Body of pancreas (tissue), 4 donors: ENCODE data around the gene PREP. TPM values are rescaled to one million over a fixed set of nuclear protein-coding genes. Genes with fewer than 3 reads are reported as not detected.
"Not testable (repeated sequence)": the region's sequence is repeated elsewhere in the genome, so short reads cannot be mapped to it uniquely, and the experiment has no call there.

Source experiments
- ATAC-seq: fragments of 150-250 bp; one replicate; pipeline ENCODE4 v1.9.1; 2016
- DNase-seq, 4 donors: peaks; one replicate each; pipeline ENCODE4 v3.0.0-alpha.2; 2019
- H3K27ac ChIP-seq, 4 donors: fragments of 200-600 bp; sonication (generic); 1 replicate in 3 of 4; 2 replicates in 1 of 4; pipeline versions ENCODE4 v1.5.1 to v1.6.1; 2016 to 2019; ENCODE audit warnings: mild to moderate bottlenecking in 1 of 4, mixed read lengths in 1 of 4, moderate library complexity in 1 of 4
- H3K27me3 ChIP-seq, 2 donors: fragments of 200-600 bp; sonication (generic); one replicate each; pipeline ENCODE4 v1.6.0; 2016; ENCODE audit warnings: mild to moderate bottlenecking in 1 of 2
- H3K36me3 ChIP-seq, 2 donors: fragments of 200-600 bp; sonication (generic); replicated peaks in 1 of 2; 2 replicates each; pipeline ENCODE4 v1.5.1; 2016; ENCODE audit warnings: low read depth in 2 of 2; ENCODE audit not compliant: insufficient read depth in 1 of 2
- H3K4me1 ChIP-seq: fragments of 200-600 bp; sonication (generic); one replicate; pipeline ENCODE4 v1.6.0; 2016
- H3K4me3 ChIP-seq, 2 donors: fragments of 200-600 bp; sonication (generic); 1 replicate in 1 of 2; 2 replicates in 1 of 2; pipeline ENCODE4 v1.5.1; 2016 to 2019
- H3K9me3 ChIP-seq, 3 donors: fragments of 200-600 bp; sonication (generic); 1 replicate in 2 of 3; 2 replicates in 1 of 3; pipeline ENCODE4 v1.5.1; 2016
- POLR2A ChIP-seq, 3 donors: fragments of 450-650 bp; IDR thresholded peaks; one replicate each; pipeline ENCODE4 v1.6.1; 2016; ENCODE audit warnings: antibody characterized with exemption in 3 of 3, mild to moderate bottlenecking in 2 of 3
- WGBS, 2 donors: methylation state at CpG; one replicate each; pipeline ENCODE4 v1.1.5; 2017; 5-methylcytosine and 5-hydroxymethylcytosine counted together
- intact Hi-C: fragments of 100-400 bp; cut with DNase I; formaldehyde crosslinking; loops from one replicate; pipeline ENCODE4 v1.15.1; 2023
- total RNA-seq, 2 donors: library from RNA; depleted of rRNA; stranded (reverse); fragments of >200 nt; gene quantifications; one replicate each; pipeline ENCODE4 v1.1.0, GENCODE V29; 2016
- TF ChIP-seq, protein P1 (sequence below), 7 experiments: fragments of 450-650 bp in 4 of 7; fragments of 200-600 bp in 3 of 7; sonication (generic) in 3 of 7; IDR thresholded peaks; one replicate each; pipeline ENCODE4 v1.5.1; 2016 to 2019; ENCODE audit warnings: antibody characterized with exemption in 7 of 7

Gene PREP
- total RNA-seq, 2 donors from 2014 or later, result 10.1 to 21.8 TPM

DNA sequence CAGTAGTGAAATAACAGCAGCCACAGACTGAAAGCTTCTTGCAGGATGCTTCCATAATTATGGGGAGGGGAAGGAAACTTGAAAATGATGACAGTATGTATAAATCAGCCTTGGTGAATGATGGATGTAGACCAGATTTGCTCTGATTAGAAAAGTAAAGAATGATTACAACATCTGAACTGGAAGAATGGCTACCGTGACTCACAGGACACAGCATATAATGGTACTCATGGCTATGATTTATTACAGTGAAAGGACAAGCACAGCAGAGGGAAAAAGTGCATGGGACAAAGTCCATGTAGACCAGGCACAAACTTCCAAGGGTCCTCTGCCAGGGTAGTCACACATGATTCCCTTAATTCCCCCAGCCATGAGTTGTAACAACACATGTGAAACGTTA lies 152.3 kb downstream of the PREP start:
- no peak overlapping the region for H3K4me3 ChIP-seq
- H3K9me3 ChIP-seq, result no peaks in the 10 kb centered on the region
- 20 to 24% methylated on average over 2 of the region's 2 CpGs for WGBS, 2 donors
- H3K27ac ChIP-seq, result no peak overlapping the region
- no peaks in the 10 kb centered on the region for H3K27me3 ChIP-seq
- intact Hi-C loops, result no loop called here
- TF ChIP-seq POLR2A (IDR thresholded peaks at IDR 0.05), result no peak
- TF ChIP-seq, protein P1, sequence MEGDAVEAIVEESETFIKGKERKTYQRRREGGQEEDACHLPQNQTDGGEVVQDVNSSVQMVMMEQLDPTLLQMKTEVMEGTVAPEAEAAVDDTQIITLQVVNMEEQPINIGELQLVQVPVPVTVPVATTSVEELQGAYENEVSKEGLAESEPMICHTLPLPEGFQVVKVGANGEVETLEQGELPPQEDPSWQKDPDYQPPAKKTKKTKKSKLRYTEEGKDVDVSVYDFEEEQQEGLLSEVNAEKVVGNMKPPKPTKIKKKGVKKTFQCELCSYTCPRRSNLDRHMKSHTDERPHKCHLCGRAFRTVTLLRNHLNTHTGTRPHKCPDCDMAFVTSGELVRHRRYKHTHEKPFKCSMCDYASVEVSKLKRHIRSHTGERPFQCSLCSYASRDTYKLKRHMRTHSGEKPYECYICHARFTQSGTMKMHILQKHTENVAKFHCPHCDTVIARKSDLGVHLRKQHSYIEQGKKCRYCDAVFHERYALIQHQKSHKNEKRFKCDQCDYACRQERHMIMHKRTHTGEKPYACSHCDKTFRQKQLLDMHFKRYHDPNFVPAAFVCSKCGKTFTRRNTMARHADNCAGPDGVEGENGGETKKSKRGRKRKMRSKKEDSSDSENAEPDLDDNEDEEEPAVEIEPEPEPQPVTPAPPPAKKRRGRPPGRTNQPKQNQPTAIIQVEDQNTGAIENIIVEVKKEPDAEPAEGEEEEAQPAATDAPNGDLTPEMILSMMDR (IDR thresholded peaks at IDR 0.05), result no peak
- H3K4me1 ChIP-seq, result no peaks in the 10 kb centered on the region
- DNase-seq (no peak), ATAC-seq (no peak)
- no peaks in the 10 kb centered on the region for H3K36me3 ChIP-seq

DNA sequence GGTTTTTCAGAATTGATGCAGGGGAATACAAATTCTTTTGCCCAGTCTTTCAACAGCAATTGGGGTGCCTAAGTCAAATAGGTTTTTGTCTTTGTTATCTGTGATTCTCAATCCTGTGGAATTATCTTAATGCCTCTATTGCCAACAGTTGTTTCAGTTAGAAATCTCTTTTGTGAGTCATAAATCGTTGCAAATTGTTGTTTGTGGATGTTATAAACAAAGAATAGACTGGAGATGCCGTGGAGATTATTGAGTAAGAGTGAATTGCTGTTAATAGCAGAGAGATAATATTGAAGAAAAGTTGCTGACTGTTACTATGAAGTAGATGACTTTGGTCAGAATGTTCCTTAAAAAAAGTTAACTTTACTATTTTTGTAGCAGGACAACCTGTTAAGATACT lies 159.4 kb downstream of the PREP start:
- no peak overlapping the region for H3K4me3 ChIP-seq
- ATAC-seq, result no peak
- no peaks in the 10 kb centered on the region for H3K4me1 ChIP-seq
- no peaks in the 10 kb centered on the region for H3K36me3 ChIP-seq
- TF ChIP-seq, protein P1 (IDR thresholded peaks at IDR 0.05), result no peak
- TF ChIP-seq POLR2A (IDR thresholded peaks at IDR 0.05), result no peak
- H3K27me3 ChIP-seq, result no peaks in the 10 kb centered on the region
- no peak for DNase-seq
- intact Hi-C loops, result no loop called here
- H3K9me3 ChIP-seq, result no peaks in the 10 kb centered on the region
- WGBS, 2 donors, result 38 to 49% methylated on average over 2 of the region's 2 CpGs
- no peak overlapping the region for H3K27ac ChIP-seq

DNA sequence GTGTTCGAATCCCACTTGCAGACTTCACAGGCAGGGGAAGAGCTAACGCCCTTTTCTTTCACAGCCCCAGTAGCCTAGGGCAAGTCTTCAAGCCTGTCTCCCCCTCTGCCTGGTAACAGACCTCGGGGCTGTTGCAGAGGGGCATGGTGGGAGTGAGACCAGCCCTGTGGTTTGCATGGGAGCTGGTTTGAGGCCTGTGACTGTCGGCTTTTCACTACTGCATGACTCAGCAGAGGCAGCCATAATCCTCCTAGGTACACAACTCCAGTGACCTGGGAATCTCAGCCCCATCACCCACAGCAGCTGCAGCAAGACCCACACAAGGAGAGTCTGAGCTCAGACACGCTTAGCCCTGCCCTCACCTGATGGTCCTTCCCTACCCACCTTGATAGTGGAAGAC lies 167.7 kb downstream of the PREP start:
- no peaks in the 10 kb centered on the region for H3K9me3 ChIP-seq
- H3K27ac ChIP-seq, result no peak overlapping the region
- H3K4me3 ChIP-seq, result no peak overlapping the region
- no peak for DNase-seq
- TF ChIP-seq, protein P1 (IDR thresholded peaks at IDR 0.05), result no peak
- no peak for TF ChIP-seq POLR2A (IDR thresholded peaks at IDR 0.05)
- 68 to 75% methylated on average over 2 to 5 of the region's 5 CpGs for WGBS, 2 donors
- no peaks in the 10 kb centered on the region for H3K27me3 ChIP-seq
- ATAC-seq, result no peak
- H3K36me3 ChIP-seq, result no peaks in the 10 kb centered on the region
- intact Hi-C loops, result no loop called here
- H3K4me1 ChIP-seq, result no peaks in the 10 kb centered on the region

DNA sequence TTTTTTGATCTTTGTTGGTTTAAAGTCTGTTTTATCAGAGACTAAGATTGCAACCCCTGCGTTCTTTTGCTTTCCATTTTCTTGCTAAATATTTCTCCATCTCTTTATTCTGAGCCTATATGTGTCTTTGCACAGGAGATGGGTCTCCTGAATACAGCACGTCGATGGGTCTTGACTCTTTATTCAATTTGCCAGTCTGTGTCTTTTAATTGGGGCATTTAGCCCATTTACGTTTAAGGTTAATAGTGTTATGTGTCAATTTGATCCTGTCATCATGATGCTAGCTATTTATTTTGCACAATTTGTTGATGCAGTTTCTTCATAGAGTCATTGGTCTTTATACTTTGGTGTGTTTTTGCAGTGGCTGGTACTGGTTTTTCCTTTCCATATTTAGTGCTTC lies 171.1 kb downstream of the PREP start:
- H3K9me3 ChIP-seq, H3K27me3 ChIP-seq, H3K36me3 ChIP-seq, H3K27ac ChIP-seq, intact Hi-C loops, DNase-seq, H3K4me1 ChIP-seq, ATAC-seq, H3K4me3 ChIP-seq: not testable (repeated sequence)
- 66 to 67% methylated on average over 4 of the region's 4 CpGs for WGBS, 2 donors

Other genes with a start within 250 kb of the PREP start
- gene POPDC3, start 223.1 kb downstream of the PREP start, total RNA-seq, result not detected